HG03025 (cell line): ENCODE measurements around the gene IL17D.
"Not testable (repeated sequence)": the region's sequence is repeated elsewhere in the genome, so short reads cannot be mapped to it uniquely, and the experiment has no call there.

Source experiments
- ATAC-seq: cut with Tn5 transposase; IDR thresholded peaks from one replicate; pipeline ENCODE4 v1.9.1; 2021; ENCODE audit warnings: mild to moderate bottlenecking, moderate library complexity; ENCODE audit not compliant: unreplicated experiment, low FRiP score

Gene IL17D, protein sequence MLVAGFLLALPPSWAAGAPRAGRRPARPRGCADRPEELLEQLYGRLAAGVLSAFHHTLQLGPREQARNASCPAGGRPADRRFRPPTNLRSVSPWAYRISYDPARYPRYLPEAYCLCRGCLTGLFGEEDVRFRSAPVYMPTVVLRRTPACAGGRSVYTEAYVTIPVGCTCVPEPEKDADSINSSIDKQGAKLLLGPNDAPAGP

GRCh38 chr13:20702915-20703779 is at the start of gene IL17D:
TSS of gene IL17D (plus strand) at chr13:20703699. CDS start at chr13:20704002, 303 bp downstream.
- peak; percentile 34 for ATAC-seq

DNA sequence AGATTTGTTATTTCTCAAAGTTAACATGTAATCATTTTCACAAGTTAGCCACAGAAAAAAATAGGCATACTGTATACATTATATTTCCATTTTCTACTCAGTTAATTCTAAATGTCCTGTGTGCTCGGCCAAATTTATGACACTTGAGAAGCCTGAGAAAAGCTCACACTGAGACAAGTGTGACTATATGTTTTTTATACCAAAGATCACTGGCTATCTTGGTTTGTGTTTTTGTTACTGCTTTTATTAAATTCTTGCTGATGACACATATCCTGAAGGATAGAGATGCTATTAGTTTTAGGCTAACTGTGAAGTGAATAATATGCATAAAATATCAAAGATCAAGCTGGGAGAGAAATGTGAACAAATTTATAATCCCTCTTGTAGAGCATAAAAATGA is 49.3 kb upstream of the IL17D start:
- no peak for ATAC-seq

DNA sequence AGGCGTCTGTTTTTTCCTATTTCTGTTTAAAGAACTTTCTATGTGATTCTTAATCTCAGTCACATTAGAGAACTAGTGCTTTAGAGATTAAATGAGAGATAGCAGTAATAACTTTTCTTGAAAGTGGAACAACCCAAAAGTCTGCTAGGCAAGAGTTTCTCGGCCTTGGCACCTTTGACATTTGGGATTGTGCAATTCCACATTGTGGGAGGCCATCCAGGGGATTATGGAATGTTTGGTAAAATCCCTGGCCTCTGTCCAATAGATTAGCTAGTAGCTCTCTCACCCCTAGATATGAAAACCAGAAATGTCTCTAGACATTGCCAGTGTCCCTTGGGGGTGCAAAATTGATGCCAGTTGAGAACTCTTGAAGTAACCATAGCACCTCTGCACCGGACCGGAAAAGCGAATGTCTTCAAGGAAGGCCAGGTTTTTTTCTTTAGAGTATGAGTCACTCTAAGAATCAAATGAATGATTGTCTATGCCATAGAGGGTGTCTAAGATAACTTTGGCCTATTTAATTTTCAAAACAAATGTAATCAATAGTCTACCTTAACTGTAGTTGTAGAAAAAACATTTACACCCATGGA is 45.0 kb upstream of the IL17D start:
- ATAC-seq: no peak

DNA sequence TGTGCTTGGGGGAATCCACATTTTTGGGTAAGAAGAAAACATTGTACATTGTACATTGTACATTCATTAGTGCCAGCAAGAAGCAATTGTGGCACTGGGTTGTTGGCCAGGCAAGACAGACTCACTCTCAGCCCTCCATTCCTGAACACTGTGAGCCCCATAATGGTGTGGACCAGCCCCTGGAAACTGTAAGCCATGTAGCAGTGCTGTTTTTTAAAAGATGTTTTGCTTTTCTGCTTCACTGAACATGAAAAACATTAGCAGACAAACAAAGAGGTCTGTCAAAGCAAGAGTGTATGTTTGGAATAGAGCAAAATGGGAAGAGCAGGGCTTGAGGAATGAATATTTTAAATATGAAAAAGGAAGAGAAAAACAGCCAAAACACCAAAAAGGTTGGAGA is 39.1 kb upstream of the IL17D start:
- no peak for ATAC-seq

GRCh38 chr13:20666948-20667347 is 36.6 kb upstream of the IL17D start:
- no peak for ATAC-seq

DNA sequence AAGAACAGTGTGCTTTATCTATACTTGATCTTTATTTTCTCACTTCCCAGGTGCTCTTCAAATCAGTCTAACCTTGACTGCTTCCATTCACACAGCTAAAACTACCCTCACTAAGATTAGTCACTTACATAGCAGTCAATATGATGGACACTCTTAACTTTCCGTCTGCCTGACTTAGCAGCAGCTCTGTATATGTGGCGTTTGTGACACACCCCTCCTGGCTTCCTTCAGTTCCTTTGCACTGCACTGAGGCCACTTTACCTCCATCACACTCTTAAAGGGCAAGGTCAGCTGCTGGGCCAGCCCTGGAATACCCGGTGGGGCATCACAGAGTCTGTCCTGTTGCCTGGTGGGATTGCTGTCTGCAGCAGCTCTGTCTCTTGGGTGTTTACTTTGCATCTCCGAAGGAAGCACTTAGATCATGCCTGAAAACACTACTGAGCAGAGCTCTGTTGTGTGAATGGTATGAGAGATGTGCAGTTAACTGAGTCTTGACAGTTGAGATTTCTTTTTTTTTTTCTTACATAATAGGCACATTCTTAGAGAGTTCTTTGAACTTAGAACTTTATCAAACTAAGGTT is 35.6 kb upstream of the IL17D start:
- ATAC-seq: no peak

DNA sequence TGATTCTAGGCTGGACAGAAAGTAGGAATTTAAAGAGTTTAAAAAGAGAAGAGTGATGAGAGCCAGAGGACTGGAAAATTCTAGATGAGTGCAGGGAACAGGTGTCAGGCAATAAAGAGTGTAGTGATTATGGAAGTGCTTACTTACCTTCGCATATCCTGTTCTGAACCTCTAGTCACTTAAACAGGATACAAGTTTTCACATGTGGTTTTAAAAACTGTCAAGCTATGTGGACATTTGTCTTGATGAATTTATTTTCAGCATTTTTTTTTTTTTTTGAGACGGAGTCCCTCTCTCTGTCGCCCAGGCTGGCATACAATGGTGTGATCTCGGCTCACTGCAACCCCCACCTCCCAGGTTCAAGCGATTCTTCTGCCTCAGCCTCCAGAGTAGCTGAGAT is 34.3 kb upstream of the IL17D start:
- ATAC-seq: no peak

- ATAC-seq: no peak
Measured at GRCh38 chr13:20671789-20672188, 31.7 kb upstream of the IL17D start.

DNA sequence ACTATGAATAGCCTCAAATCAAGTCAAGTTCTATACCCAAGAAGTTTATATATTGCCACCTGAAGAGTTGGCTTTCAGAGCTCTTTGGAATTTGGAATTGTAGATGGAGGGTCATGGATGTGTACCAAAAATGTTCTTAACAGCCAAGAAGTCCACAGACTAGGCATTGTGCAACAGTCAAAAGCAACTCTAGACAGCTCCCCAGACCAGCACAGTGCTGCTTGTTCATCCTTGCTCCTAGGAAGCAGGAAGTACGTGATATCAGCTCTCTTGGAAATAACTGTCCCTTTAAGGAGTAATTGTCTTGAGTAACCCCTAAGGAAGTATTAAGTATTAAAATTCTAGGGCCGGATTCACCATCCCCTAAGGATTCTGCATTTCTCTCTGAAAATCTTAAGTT is 30.7 kb upstream of the IL17D start:
- no peak for ATAC-seq

GRCh38 chr13:20673715-20674114 is 29.8 kb upstream of the IL17D start:
- no peak for ATAC-seq

DNA sequence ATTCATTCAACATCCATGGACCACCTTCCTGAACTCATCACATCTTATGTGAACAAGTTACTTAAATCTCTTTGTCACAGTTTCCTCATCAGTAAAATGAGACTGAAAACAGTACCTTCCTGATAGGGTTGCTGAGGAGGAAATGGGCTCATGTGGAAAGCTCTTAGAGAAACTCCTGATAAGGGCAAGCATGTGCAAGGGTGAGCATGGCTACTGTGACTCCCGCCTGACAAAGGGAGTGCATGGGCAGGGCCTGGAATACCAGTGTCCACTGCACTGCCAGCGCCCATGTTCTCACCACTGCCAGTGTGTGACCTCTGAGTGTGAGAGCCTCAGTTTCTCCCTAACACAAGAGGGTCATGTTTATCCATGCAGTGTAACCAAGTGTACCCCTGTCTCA is 27.3 kb upstream of the IL17D start:
- ATAC-seq: no peak

- not testable (repeated sequence) for ATAC-seq
Measured at GRCh38 chr13:20678606-20679005, 24.9 kb upstream of the IL17D start.

GRCh38 chr13:20679879-20680278 is 23.6 kb upstream of the IL17D start:
- ATAC-seq: no peak

GRCh38 chr13:20680416-20681080 is 23.0 kb upstream of the IL17D start:
- no peak for ATAC-seq

GRCh38 chr13:20681481-20681880 is 22.0 kb upstream of the IL17D start:
- ATAC-seq: not testable (repeated sequence)

DNA sequence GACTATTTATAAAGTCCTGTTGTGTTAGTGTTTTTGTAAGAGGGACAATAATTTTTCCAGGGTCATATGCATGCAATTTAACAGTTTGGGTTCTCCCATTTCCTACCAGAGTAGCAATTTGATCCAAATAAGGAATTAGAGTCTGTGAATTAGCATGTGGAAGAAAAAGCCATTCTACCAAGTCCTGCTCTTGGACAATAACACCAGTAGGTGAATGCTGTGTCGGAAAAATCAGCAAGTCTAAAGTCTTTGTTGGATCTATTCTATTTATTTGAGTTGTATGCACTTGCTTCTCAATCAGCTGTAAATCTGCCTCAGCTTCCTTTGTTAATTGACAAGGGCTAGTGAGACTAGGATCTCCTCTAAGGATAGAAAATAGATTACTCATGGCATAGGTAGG is 21.4 kb upstream of the IL17D start:
- ATAC-seq: no peak

DNA sequence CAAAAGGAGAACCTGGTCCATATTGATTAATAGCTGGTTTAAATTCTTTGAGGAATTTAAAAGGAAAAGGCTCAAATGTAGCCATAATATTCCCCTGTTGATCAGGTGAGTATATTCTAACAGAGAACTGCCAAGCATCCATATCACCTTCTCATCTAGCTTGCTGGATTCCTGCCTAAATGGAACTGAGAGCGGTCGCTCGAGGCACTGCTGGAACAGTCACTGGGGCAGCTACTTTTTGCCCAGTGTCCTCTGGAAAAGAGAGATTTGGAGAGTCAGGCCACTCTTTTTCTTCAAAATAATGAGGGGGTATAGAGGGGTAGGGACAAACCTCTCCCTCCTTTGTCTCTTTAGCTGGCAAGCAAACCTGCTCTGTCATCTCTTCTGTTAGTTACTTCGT is 19.5 kb upstream of the IL17D start:
- no peak for ATAC-seq

DNA sequence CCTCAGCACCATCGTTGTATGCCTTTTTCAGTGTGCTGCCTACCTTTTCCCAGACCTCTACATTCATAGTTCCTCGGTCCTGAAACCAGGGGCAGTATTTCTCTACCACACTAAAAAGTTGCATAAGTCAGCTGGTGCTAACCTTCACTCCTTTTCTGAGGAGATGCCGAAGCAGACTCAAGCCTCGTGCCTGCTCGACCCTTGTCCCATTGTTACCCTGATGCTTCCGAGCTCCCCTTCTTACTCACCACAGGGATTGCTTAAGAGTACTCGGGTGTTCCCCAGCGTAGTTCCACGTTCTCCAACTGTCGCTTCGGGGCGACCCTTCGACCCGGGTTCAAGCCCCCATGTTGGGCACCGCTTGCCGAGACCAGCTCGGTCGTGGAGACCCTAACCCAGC is 19.0 kb upstream of the IL17D start:
- no peak for ATAC-seq

DNA sequence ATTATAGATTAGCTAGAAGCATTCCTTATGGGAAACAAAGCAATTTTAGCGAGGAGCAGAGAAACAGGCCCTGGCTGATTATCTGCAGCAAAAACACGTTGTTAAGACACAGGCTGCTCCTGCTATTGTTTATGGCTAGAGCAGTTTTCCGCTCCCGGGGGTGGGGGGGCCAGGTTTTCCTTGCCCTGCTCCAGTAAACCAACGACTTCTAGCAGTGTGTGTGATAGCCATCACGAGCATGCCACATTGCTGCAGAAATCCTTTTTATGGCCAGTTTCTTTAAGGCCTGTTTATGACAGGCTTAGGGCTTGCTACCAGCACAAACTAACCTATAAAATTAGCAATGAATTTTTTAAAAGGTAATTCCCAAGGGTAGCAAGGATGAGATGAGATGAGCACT is 18.4 kb upstream of the IL17D start:
- ATAC-seq: no peak

GRCh38 chr13:20686167-20686566 is 17.3 kb upstream of the IL17D start:
- ATAC-seq: no peak
